DMS53 treated with DMSO at 0.1 percent for 48 hours (cell line): Measurements from ENCODE around the gene RNMT.
A peak's percentile ranks its signal among the peaks of the same experiment; 100 is the strongest.
"Not testable (repeated sequence)": the region's sequence is repeated elsewhere in the genome, so short reads cannot be mapped to it uniquely, and the experiment has no call there.

Experiments
- DNase-seq: peaks from one replicate; lab custom pipeline; 2025; ENCODE audit not compliant: unreplicated experiment; lab: John Stamatoyannopoulos, UW

Gene RNMT

GRCh38 chr18:13726232-13726971 is at the start of gene RNMT, which contains the start of gene FAM210A:
Gene RNMT, plus strand, starts transcription at chr18:13726673. Its CDS starts 4,845 bp downstream, at chr18:13731518.
Gene FAM210A, minus strand, starts transcription at chr18:13726558. Its CDS starts 44,481 bp downstream, at chr18:13682077.
- peak; percentile 96 for DNase-seq

- DNase-seq: not testable (repeated sequence)
These were observed 49.1 kb upstream of the RNMT start for GRCh38 chr18:13677350-13677749.

GRCh38 chr18:13680612-13681011 is 45.9 kb upstream of the RNMT start:
- DNase-seq: no peak

- no peak for DNase-seq
These were observed 44.8 kb upstream of the RNMT start for GRCh38 chr18:13681701-13682100.

GRCh38 chr18:13684546-13684945 is 41.9 kb upstream of the RNMT start:
- DNase-seq: no peak

- DNase-seq: no peak
These were observed 38.0 kb upstream of the RNMT start for GRCh38 chr18:13688191-13689136.

- not testable (repeated sequence) for DNase-seq
These were observed 36.4 kb upstream of the RNMT start for GRCh38 chr18:13690060-13690459.

GRCh38 chr18:13695337-13695736 is 31.1 kb upstream of the RNMT start:
- DNase-seq: not testable (repeated sequence)

GRCh38 chr18:13696961-13697360 is 29.5 kb upstream of the RNMT start:
- no peak for DNase-seq

GRCh38 chr18:13700153-13700552 is 26.3 kb upstream of the RNMT start:
- DNase-seq: no peak

- DNase-seq: no peak
These were observed 22.6 kb upstream of the RNMT start for GRCh38 chr18:13703899-13704298.

GRCh38 chr18:13710414-13710831 is 16.1 kb upstream of the RNMT start:
- DNase-seq: no peak

- no peak for DNase-seq
These were observed 13.9 kb upstream of the RNMT start for GRCh38 chr18:13712400-13713131.

GRCh38 chr18:13713455-13714055 is 12.9 kb upstream of the RNMT start:
- DNase-seq: no peak

GRCh38 chr18:13715330-13715729 is 11.1 kb upstream of the RNMT start:
- no peak for DNase-seq

- no peak for DNase-seq
These were observed 9.6 kb upstream of the RNMT start for GRCh38 chr18:13716916-13717315.

- DNase-seq: no peak
These were observed 6.3 kb upstream of the RNMT start for GRCh38 chr18:13720123-13720522.

- DNase-seq: no peak
These were observed 5.6 kb upstream of the RNMT start for GRCh38 chr18:13720847-13721246.

- no peak for DNase-seq
These were observed 774 bp upstream of the RNMT start for GRCh38 chr18:13725566-13726231.

- peak; percentile 52 for DNase-seq
These were observed 479 bp downstream of the RNMT start for GRCh38 chr18:13726972-13727331.
